ENCODE measurements around the gene CLEC2L. TPM values are rescaled to one million over a fixed set of nuclear protein-coding genes. Genes with fewer than 3 reads are reported as not detected.

The CLEC2L gene
- total RNA-seq (2014; rRNA removed; shearing (Covaris generic)): 0.51 TPM in 1 of 2 replicates, not detected in the other

GRCh38 chr7:139523199-139523941 is at the start of gene CLEC2L:
Gene CLEC2L (plus strand): TSS chr7:139523685. CDS start chr7:139523928, 243 bp downstream.
- DNase-seq (ENCODE audit: low read depth): no peak

GRCh38 chr7:139476139-139476538 is 47.3 kb upstream of the CLEC2L start:
- DNase-seq (ENCODE audit: low read depth): no peak

- no peak for DNase-seq (ENCODE audit: low read depth)
These were observed 46.6 kb upstream of the CLEC2L start for GRCh38 chr7:139476891-139477290.

DNA sequence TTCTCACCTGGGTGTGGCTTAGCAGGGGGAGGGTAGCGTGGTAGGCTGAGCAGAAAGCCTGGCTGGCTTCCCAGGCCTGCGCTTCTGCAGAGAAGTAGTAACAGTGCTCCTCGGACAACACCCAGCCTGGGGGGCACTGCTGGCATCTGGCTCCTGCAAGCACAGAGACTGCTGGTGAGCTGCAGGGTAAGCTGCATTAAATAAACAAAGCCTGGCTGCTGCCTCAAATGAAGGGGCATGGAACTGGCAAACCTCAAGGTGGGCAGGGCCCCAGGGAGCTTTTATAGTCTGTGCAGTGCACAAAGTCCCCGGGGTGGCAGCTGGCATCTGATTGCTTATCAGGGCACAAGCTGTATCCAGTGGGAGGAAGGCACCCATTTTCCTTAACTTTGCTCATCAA is 43.9 kb upstream of the CLEC2L start:
- DNase-seq (ENCODE audit: low read depth): no peak

- no peak for DNase-seq (ENCODE audit: low read depth)
These were observed 42.1 kb upstream of the CLEC2L start for GRCh38 chr7:139481364-139481763.

- DNase-seq (ENCODE audit: low read depth): no peak
These were observed 41.4 kb upstream of the CLEC2L start for GRCh38 chr7:139482122-139482521.

DNA sequence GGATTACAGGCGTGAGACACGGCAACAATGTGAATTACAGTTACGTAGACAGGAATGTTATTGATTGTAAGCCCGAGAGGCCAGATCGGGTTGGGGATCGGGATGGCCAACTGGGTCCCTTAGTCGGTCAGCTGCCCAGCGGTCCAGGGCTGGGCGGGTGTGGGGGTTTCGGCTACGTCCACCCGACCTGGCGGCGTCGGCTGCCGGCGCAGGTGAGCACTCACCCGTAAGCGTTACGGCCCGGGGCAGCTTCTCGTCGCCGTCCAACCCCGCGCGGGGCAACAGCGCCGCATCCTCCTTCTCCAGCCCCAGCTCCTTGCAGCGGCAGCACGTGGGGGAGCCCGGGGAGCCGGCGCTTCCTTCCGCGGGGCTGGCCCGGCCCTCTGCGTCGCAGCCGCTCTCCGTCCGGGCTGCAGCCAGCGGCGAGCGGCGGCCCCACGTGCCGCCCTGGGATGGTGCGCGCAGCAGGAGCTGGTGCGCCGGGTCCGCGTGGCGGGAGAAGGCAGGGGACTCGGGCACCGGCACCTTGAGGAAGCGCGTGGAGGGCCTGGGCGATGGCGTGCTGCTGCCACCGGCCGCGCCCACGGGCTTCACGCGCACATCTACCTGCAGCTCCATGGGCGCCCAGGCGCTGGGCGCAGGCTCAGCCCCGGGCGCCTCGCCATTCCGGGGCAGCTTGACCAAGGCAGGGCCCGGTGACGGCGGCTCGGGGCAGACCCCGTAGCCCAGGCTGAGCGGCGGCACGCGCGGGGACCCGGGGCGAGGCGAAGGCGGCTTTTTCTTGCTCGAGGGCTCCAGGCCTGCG is 40.6 kb upstream of the CLEC2L start:
- DNase-seq (ENCODE audit: low read depth): peak; percentile 51

DNA sequence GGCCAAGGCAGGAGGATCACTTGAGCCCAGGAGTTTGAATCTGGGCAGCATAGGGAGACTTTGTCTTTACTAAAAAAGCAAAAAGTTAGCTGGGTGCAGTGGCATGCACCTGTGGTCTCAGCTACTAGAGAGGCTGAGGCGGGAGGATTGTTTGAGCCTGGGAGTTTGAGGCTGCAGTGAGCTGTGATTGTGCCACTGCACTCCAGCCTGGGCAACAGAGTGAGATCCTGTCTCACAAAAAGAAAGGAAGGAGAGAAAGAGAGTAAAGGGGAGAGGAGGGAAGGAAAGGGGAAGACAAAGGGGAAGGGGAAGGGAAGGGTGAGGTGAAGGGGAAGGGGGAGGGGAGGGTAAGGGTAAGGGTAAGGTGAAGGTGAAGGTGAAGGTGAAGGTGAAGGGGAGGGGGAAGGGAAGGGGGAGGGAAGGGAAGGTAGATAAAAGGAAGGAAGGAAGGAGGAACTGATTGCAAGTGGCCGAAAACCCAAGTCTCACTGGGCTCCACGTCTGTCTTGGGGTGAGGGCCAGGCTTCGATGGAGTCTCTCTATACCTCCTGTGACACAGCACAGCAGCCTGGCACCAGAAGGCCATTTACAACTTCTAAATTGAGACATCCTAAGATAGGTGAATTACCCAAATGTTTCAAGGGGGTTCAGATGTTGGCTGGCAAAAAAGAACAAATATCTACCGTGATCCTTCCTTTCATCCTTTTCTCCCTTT is 36.0 kb upstream of the CLEC2L start:
- DNase-seq (ENCODE audit: low read depth): no peak

- peak; percentile 7 for DNase-seq (ENCODE audit: low read depth)
These were observed 34.7 kb upstream of the CLEC2L start for GRCh38 chr7:139488810-139489209.

- no peak for DNase-seq (ENCODE audit: low read depth)
These were observed 33.4 kb upstream of the CLEC2L start for GRCh38 chr7:139490130-139490529.

GRCh38 chr7:139492293-139492692 is 31.2 kb upstream of the CLEC2L start:
- DNase-seq (ENCODE audit: low read depth): no peak

DNA sequence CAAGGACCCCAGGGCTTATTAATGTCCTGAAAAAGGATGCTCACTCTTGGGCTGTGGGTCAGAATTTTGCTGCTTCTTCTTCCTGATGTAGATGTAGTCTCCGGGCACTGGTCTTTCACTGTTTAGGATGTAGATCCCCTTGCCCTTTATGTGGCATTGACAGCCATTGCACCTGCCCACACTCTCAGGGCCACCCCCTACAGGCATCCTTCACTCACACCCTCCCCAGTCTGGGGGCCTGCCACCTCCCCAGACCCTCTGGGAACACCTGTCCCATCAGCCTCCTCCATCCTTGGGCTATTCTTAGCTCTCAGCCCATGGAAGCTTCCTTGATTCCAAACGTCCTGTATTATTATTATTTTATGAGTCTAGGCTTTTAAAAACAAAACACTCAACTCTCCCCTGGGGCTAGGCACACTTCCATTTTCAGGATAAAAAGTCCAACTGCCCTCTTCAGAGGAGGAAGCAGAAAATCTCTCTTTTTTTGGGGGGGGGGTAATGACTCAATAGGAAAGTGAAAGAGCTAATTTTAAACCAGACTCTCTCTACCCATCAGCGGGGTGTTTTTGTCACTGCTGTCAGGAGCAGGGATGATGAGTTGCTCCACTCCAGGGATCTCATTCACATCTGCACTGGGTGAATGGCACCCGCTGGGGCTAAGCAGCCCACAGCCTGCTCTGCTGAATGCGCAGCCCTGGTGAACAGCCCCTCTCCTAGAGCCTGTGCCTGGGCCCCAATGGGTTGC is 28.5 kb upstream of the CLEC2L start:
- no peak for DNase-seq (ENCODE audit: low read depth)

DNA sequence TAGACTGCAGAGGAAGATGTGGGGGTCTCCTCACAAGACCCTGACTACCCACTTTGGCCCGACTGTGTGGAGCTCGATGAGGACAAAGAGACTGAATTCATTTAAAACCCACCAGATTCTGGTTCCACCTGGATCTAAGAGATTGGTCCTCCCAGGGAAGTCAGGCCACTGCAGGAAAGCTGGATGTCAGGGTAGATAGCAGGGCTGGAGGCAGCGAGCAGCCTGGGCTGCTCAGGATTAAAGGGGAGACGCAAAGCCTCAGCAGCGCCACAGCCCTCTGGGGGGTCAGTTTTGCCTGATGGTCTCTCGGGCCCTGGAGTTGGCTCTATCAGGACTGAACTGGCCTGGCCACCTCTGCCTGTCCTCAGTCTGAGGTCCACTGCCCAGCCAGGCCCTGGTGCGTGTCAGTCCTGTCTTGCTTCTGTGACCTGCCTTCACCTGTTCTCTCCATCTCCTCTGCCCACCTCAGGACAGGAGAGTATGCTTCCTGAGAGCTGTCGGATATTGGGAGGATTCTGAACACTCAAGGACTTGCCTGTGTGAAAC is 27.8 kb upstream of the CLEC2L start:
- no peak for DNase-seq (ENCODE audit: low read depth)

- no peak for DNase-seq (ENCODE audit: low read depth)
These were observed 27.0 kb upstream of the CLEC2L start for GRCh38 chr7:139496528-139496927.

- no peak for DNase-seq (ENCODE audit: low read depth)
These were observed 22.7 kb upstream of the CLEC2L start for GRCh38 chr7:139500770-139501138.

DNA sequence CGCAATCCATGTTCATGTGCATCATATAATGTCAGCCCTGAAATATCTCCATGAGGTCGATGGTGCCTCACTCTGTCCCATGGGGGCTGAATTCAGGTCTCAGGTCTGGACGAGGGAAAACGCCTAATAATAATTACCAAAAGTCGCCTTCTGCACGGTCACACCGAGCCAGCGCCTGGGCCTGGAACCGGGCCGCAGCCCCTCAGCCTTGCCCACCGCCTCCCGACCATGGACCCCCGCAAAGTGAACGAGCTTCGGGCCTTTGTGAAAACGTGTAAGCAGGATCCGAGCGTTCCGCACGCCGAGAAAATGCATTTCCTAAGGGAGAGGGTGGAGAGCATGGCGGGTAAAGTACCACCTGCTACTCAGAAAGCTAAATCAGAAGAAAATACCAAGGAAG is 21.3 kb upstream of the CLEC2L start:
- DNase-seq (ENCODE audit: low read depth): no peak

DNA sequence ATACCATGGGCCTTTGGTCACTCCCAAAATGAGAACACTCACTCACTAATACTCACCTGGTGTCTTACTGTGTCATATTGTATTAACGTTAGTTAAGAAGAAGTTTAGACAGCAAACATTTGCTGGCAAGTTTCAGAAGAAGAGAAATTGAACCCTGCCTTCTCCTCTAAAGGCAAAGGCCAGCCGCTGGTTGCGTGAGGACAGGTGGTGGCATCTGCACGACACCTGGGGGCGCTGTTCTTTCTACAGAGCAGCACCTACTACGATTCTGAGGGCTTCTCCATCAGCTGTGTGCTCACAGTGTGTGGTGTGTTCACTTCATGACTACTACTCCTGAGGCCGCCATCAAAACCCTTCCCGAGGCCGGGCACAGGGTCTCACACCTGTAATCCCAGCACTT is 17.9 kb upstream of the CLEC2L start:
- DNase-seq (ENCODE audit: low read depth): peak; percentile 27

GRCh38 chr7:139509535-139509934 is 13.9 kb upstream of the CLEC2L start:
- no peak for DNase-seq (ENCODE audit: low read depth)

DNA sequence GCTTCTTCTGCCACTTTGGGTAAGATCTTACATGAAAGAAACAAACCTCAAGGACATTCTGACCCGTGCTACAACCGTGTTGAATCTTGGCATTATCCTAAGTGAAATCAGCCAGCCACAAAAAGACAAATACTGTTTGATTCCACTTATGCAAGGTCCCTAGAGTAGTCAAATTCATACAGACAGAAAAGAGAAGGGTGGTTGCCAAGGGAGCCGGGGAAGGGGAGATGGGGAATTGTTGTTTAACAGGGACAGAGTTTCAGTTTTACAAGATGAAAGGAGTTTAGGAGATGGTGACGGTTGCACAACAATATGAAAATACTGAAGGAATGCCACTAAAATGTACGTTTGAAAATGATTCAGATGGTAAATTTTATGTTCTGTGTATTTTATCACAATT is 12.2 kb upstream of the CLEC2L start:
- no peak for DNase-seq (ENCODE audit: low read depth)

- DNase-seq (ENCODE audit: low read depth): no peak
These were observed 8.2 kb upstream of the CLEC2L start for GRCh38 chr7:139515266-139515665.

DNA sequence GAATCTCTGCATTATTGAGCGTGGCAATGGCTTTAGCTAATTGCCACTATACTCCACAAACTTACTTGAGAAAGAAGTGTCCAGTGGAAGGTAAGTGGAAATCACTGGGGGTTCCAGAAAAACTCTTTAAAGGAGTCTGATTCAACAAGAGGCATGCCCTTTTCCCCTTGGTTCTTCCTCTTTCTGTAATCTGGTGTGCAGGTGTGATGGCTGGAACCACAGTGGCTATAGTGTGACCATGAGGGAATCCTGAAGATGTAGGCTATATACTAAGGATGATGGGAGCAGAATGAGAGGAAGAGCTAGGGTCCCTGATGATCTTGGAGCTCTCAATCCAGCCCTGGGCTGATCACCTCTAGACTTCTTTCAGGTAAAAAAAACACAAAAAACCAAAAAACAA is 2.0 kb upstream of the CLEC2L start:
- DNase-seq (ENCODE audit: low read depth): no peak

DNA sequence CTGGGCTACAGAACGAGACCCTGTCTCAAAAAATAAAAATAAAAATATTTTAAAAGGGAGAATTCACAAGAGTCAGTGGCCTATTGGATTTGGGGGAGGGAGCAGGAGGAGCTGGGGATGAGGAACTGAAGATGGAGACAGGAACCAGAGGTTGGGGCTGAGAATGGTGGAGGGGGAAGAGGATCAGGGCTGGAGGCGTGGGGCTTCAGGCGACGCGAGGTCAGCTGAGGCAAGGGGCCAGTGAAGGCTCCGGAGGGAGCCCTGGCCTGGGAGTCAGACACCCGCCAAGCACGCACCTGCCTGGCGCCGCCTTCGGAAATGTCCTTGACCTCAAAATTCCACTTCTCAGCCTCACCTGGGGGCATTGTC is 671 bp upstream of the CLEC2L start:
- DNase-seq (ENCODE audit: low read depth): no peak

All from Daoy (cell line).